HepG2 (cell line): Measurements from ENCODE around the gene ARMH3. TPM values are rescaled to one million over a fixed set of nuclear protein-coding genes. Genes with fewer than 3 reads are reported as not detected.
A peak's percentile ranks its signal among the peaks of the same experiment; 100 is the strongest.

Source experiments
- BORCS8-MEF2B ChIP-seq: sonication (generic); formaldehyde crosslinking; IDR thresholded peaks from 2 replicates; pipeline ENCODE4 v1.8.0; 2022; ENCODE audit warnings: mild to moderate bottlenecking, missing genetic modification reagents
- CHD4 ChIP-seq: fragments of 200-600 bp; sonication (generic); IDR thresholded peaks from 2 replicates; pipeline ENCODE4 v1.7.0; 2017; ENCODE audit warnings: mild to moderate bottlenecking, low read length, borderline replicate concordance
- CREB1 ChIP-seq, 2 experiments: fragments of 450-650 bp in 1 of 2; IDR thresholded peaks; 2 replicates each; pipeline ENCODE4 v1.6.1; 2016 to 2017; ENCODE audit warnings: control low read depth in 1 of 2, mild to moderate bottlenecking in 1 of 2, missing compliant biosample characterization in 1 of 2, missing genetic modification characterization in 1 of 2
- MATR3 ChIP-seq: sonication (generic); formaldehyde crosslinking; IDR thresholded peaks from 2 replicates; pipeline ENCODE4 v1.4.0; 2020; ENCODE audit warnings: missing genetic modification reagents
- NONO ChIP-seq, 2 experiments: fragments of 450-650 bp in 1 of 2; sonication (generic) in 1 of 2; formaldehyde crosslinking in 1 of 2; IDR thresholded peaks in 1 of 2; conservative IDR thresholded peaks in 1 of 2; 2 replicates each; pipeline versions ENCODE4 v1.6.1 to v1.8.0; 2017 to 2022; ENCODE audit warnings: mild to moderate bottlenecking in 1 of 2, missing genetic modification reagents in 1 of 2, moderate library complexity in 1 of 2
- SOX6 ChIP-seq, 2 experiments: fragments of 450-650 bp in 1 of 2; sonication (generic) in 1 of 2; formaldehyde crosslinking in 1 of 2; IDR thresholded peaks; 2 replicates each; pipeline versions ENCODE4 v1.4.0 to v1.6.1; 2017 to 2020; ENCODE audit warnings: antibody characterized with exemption in 1 of 2, mild to moderate bottlenecking in 1 of 2, missing genetic modification reagents in 1 of 2
- ZNF101 ChIP-seq: sonication (generic); formaldehyde crosslinking; IDR thresholded peaks from 2 replicates; pipeline ENCODE4 v1.4.0; 2020; ENCODE audit warnings: mild to moderate bottlenecking, low read depth, missing genetic modification reagents, borderline replicate concordance
- ZNF136 ChIP-seq: sonication (generic); formaldehyde crosslinking; IDR thresholded peaks from 2 replicates; pipeline ENCODE4 v1.8.1; 2022; ENCODE audit warnings: low read depth, mild to moderate bottlenecking, moderate library complexity, missing genetic modification reagents
- ZNF20 ChIP-seq: sonication (generic); formaldehyde crosslinking; IDR thresholded peaks from 2 replicates; pipeline ENCODE4 v1.4.0; 2020; ENCODE audit warnings: mild to moderate bottlenecking, moderate library complexity, missing genetic modification reagents
- ZNF205 ChIP-seq: IDR thresholded peaks from 2 replicates; pipeline ENCODE4 v1.6.1; 2018; ENCODE audit warnings: missing biosample characterization, missing genetic modification reagents
- ZNF225 ChIP-seq: sonication (generic); formaldehyde crosslinking; IDR thresholded peaks from 2 replicates; pipeline ENCODE4 v1.4.0; 2020; ENCODE audit warnings: mild to moderate bottlenecking, missing genetic modification reagents
- ZNF430 ChIP-seq: sonication (generic); formaldehyde crosslinking; IDR thresholded peaks from 2 replicates; pipeline ENCODE4 v1.9.0; 2021; ENCODE audit warnings: mild to moderate bottlenecking, missing genetic modification reagents
- ZNF615 ChIP-seq: sonication (generic); formaldehyde crosslinking; IDR thresholded peaks from 2 replicates; pipeline ENCODE4 v1.5.0; 2020; ENCODE audit warnings: mild to moderate bottlenecking, missing genetic modification reagents, borderline replicate concordance
- ZNF777 ChIP-seq: sonication (generic); formaldehyde crosslinking; IDR thresholded peaks from 2 replicates; pipeline ENCODE4 v1.4.0; 2020; ENCODE audit warnings: missing genetic modification reagents
- ZNF841 ChIP-seq: sonication (generic); formaldehyde crosslinking; IDR thresholded peaks from 2 replicates; pipeline ENCODE4 v1.8.1; 2023; ENCODE audit warnings: missing genetic modification reagents, borderline replicate concordance
- ZNF850 ChIP-seq: sonication (generic); formaldehyde crosslinking; conservative IDR thresholded peaks from 2 replicates; pipeline ENCODE4 v1.9.0; 2021; ENCODE audit warnings: mild to moderate bottlenecking, missing genetic modification reagents
- ZSCAN22 ChIP-seq: sonication (generic); formaldehyde crosslinking; IDR thresholded peaks from 2 replicates; pipeline ENCODE4 v1.4.0; 2020; ENCODE audit warnings: mild to moderate bottlenecking, missing genetic modification reagents
- polyA plus RNA-seq, 8 experiments: library from polyadenylated mRNA; depleted of rRNA in 3 of 8; stranded (reverse) in 7 of 8; unstranded in 1 of 8; fragments of >200 nt; fragmentation: Illumina TruSeq in 4 of 8; extraction: Trizol in 4 of 8; gene quantifications; 2 replicates each; pipeline versions ENCODE4 v1.2.1 to v1.2.3, GENCODE V29; 2011 to 2016; ENCODE audit warnings: low read depth in 4 of 8, missing spikeins in 1 of 8, mixed read lengths in 1 of 8; ENCODE audit not compliant: insufficient read depth in 1 of 8
- total RNA-seq, 5 experiments: library from RNA; depleted of rRNA; stranded (reverse); fragments of >200 nt; fragmentation: Illumina TruSeq; extraction: Trizol; gene quantifications; 2 replicates each; pipeline ENCODE4 v1.2.3, GENCODE V29; 2016; ENCODE audit warnings: low read depth in 1 of 5
- TF ChIP-seq, protein P1 (sequence below): sonication (generic); formaldehyde crosslinking; IDR thresholded peaks from 2 replicates; pipeline ENCODE4 v1.4.0; 2020; ENCODE audit warnings: mild to moderate bottlenecking, missing genetic modification reagents
- TF ChIP-seq, protein P2 (sequence below): sonication (generic); formaldehyde crosslinking; IDR thresholded peaks from 2 replicates; pipeline ENCODE4 v1.5.1; 2020; ENCODE audit warnings: missing genetic modification reagents, mild to moderate bottlenecking, borderline replicate concordance
- TF ChIP-seq, protein P3 (sequence below): sonication (generic); formaldehyde crosslinking; IDR thresholded peaks from 2 replicates; pipeline ENCODE4 v1.9.0; 2021; ENCODE audit warnings: missing genetic modification reagents, borderline replicate concordance
- TF ChIP-seq, protein P4 (sequence below): sonication (generic); formaldehyde crosslinking; IDR thresholded peaks from 2 replicates; pipeline ENCODE4 v1.9.0; 2021; ENCODE audit warnings: missing genetic modification reagents, borderline replicate concordance

ARMH3 gene
- total and polyA plus RNA-seq, 2 of the 13 experiments (the other 11 are each of a cell fraction or from before 2014, with no cell fraction given), result 8.4 to 16.9 TPM

DNA sequence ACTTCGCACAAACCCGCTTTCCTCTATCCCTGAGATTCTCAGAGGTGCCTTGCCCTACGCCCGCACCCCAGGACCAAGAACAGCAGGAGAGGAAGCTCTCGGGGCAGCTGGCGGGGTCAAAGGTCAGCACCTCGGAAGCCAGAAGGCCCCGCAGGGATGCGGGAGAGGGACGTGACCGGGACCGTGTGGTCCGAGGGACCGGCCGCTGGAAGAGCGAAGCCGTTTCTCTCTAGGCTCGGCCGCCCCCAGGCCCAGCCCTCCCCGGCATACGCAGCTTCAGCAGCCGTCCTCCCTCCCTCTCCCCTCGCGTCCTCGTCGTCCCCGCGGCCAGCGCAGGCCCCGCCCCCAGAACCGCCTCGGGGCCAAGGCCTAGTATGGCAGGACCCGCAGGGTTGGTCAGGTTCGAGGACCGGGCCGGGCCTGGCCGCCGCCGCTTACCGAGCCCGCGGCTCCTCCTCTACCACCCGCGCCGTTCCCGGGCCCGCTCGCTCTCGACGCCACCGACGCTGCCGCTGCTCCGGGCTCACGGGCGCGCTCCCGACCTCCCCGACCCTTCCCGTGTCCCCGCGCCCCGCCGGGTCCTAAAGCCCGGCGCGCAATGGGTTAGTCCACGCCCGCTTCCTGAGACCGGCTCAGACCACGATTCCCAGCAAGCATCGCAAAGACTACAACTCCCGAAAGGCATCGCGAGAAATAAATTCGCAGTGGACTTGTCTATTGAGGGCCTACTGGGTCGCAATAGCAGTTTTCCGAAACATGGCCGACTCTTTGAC is at the start of gene ARMH3 (continued):
- TF ChIP-seq MATR3 (CRISPR knock-in tag) (no peak), NONO (IDR thresholded peaks at IDR 0.05) (no peak), NONO (CRISPR knock-in tag; conservative IDR thresholded peaks at IDR 0.05) (peak; percentile 97), BORCS8-MEF2B (peak; percentile 66), SOX6 (IDR thresholded peaks at IDR 0.05) (no peak), SOX6 (CRISPR knock-in tag; IDR thresholded peaks at IDR 0.05) (0 out of 2 replicates have a peak, but pooled peaks have one; percentile 13), ZNF430 (CRISPR knock-in tag) (peak; percentile 82), CHD4 (no peak), ZNF20 (no peak), CREB1 (IDR thresholded peaks at IDR 0.05) (peak; percentile 63), CREB1 (CRISPR knock-in tag; IDR thresholded peaks at IDR 0.05) (peak; percentile 84), ZSCAN22 (CRISPR knock-in tag) (no peak), ZNF225 (CRISPR knock-in tag) (peak; percentile 82), ZNF101 (no peak), ZNF136 (CRISPR knock-in tag) (no peak), ZNF850 (CRISPR knock-in tag) (0 out of 2 replicates have a peak, but pooled peaks have one; percentile 17), ZNF615 (CRISPR knock-in tag) (no peak), ZNF777 (CRISPR knock-in tag) (peak; percentile 88), ZNF841 (CRISPR knock-in tag) (no peak), ZNF205 (CRISPR knock-in tag) (no peak; the same call in 1 of the 2 replicates)
- TF ChIP-seq, protein P1, sequence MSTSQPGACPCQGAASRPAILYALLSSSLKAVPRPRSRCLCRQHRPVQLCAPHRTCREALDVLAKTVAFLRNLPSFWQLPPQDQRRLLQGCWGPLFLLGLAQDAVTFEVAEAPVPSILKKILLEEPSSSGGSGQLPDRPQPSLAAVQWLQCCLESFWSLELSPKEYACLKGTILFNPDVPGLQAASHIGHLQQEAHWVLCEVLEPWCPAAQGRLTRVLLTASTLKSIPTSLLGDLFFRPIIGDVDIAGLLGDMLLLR (CRISPR knock-in tag), result no peak
- TF ChIP-seq, protein P2, sequence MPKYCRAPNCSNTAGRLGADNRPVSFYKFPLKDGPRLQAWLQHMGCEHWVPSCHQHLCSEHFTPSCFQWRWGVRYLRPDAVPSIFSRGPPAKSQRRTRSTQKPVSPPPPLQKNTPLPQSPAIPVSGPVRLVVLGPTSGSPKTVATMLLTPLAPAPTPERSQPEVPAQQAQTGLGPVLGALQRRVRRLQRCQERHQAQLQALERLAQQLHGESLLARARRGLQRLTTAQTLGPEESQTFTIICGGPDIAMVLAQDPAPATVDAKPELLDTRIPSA (CRISPR knock-in tag), result peak; percentile 73; the same call in 1 of the 2 replicates
- TF ChIP-seq, protein P3, sequence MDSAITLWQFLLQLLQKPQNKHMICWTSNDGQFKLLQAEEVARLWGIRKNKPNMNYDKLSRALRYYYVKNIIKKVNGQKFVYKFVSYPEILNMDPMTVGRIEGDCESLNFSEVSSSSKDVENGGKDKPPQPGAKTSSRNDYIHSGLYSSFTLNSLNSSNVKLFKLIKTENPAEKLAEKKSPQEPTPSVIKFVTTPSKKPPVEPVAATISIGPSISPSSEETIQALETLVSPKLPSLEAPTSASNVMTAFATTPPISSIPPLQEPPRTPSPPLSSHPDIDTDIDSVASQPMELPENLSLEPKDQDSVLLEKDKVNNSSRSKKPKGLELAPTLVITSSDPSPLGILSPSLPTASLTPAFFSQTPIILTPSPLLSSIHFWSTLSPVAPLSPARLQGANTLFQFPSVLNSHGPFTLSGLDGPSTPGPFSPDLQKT (CRISPR knock-in tag), result 0 out of 2 replicates have a peak, but pooled peaks have one; percentile 57
- TF ChIP-seq, protein P4, sequence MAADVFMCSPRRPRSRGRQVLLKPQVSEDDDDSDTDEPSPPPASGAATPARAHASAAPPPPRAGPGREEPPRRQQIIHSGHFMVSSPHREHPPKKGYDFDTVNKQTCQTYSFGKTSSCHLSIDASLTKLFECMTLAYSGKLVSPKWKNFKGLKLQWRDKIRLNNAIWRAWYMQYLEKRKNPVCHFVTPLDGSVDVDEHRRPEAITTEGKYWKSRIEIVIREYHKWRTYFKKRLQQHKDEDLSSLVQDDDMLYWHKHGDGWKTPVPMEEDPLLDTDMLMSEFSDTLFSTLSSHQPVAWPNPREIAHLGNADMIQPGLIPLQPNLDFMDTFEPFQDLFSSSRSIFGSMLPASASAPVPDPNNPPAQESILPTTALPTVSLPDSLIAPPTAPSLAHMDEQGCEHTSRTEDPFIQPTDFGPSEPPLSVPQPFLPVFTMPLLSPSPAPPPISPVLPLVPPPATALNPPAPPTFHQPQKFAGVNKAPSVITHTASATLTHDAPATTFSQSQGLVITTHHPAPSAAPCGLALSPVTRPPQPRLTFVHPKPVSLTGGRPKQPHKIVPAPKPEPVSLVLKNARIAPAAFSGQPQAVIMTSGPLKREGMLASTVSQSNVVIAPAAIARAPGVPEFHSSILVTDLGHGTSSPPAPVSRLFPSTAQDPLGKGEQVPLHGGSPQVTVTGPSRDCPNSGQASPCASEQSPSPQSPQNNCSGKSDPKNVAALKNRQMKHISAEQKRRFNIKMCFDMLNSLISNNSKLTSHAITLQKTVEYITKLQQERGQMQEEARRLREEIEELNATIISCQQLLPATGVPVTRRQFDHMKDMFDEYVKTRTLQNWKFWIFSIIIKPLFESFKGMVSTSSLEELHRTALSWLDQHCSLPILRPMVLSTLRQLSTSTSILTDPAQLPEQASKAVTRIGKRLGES (CRISPR knock-in tag), result no peak
